Osteoblast (primary cell): Measurements from ENCODE around the gene STRN. TPM values are rescaled to one million over a fixed set of nuclear protein-coding genes. Genes with fewer than 3 reads are reported as not detected.

Experiments
- DNase-seq: peaks from one replicate; pipeline ENCODE4 v3.0.0; 2011; ENCODE audit warnings: low spot score, mixed read lengths; ENCODE audit not compliant: insufficient read length; ENCODE audit errors: missing footprints
- H2AFZ ChIP-seq: 2 replicates; pipeline ENCODE4 v1.6.0; 2011; ENCODE audit warnings: mild to moderate bottlenecking, low read length
- H3K27ac ChIP-seq: 2 replicates; pipeline ENCODE4 v1.5.1; 2011; ENCODE audit warnings: mild to moderate bottlenecking, low read depth, low read length, moderate library complexity
- H3K27me3 ChIP-seq: 2 replicates; pipeline ENCODE4 v1.6.0; 2012; ENCODE audit warnings: mild to moderate bottlenecking, control low read depth, inconsistent platforms, low read length, moderate library complexity; ENCODE audit not compliant: insufficient read depth
- H3K36me3 ChIP-seq: 2 replicates; pipeline ENCODE4 v1.5.1; 2011; ENCODE audit warnings: mild to moderate bottlenecking, low read length, control low read depth, moderate library complexity; ENCODE audit not compliant: insufficient read depth
- H3K4me1 ChIP-seq: 2 replicates; pipeline ENCODE4 v1.5.1; 2011; ENCODE audit warnings: mild to moderate bottlenecking, low read length, control low read depth, moderate library complexity; ENCODE audit not compliant: insufficient read depth
- H3K4me2 ChIP-seq: 2 replicates; pipeline ENCODE4 v1.6.0; 2011; ENCODE audit warnings: mild to moderate bottlenecking, low read length; ENCODE audit not compliant: insufficient read depth
- H3K4me3 ChIP-seq: fragments of 200-600 bp; sonication (generic); 3 replicates; pipeline ENCODE4 v1.5.1; 2012; ENCODE audit warnings: mild to moderate bottlenecking, low read length, inconsistent platforms; ENCODE audit not compliant: insufficient read depth
- H3K79me2 ChIP-seq: 2 replicates; pipeline ENCODE4 v1.6.0; 2012; ENCODE audit warnings: mild to moderate bottlenecking, low read length, control low read depth, inconsistent platforms; ENCODE audit not compliant: insufficient read depth
- H3K9me3 ChIP-seq: 2 replicates; pipeline ENCODE4 v1.5.1; 2011; ENCODE audit warnings: low read depth, low read length, control low read depth
- H4K20me1 ChIP-seq: 2 replicates; pipeline ENCODE4 v1.6.0; 2012; ENCODE audit warnings: mild to moderate bottlenecking, low read length, control low read depth; ENCODE audit not compliant: insufficient read depth
- total RNA-seq: library from RNA; depleted of rRNA; stranded (reverse); fragments of >200 nt; gene quantifications from 2 replicates; pipeline ENCODE4 v1.2.3, GENCODE V29; 2012
- TF ChIP-seq, protein P1 (sequence below): IDR thresholded peaks from 2 replicates; pipeline ENCODE4 v1.5.1; 2011; ENCODE audit warnings: mild to moderate bottlenecking, low read depth, low read length, moderate library complexity; ENCODE audit errors: extremely low read depth

Gene STRN
- total RNA-seq, 1 donor, result 21.4 TPM

GRCh38 chr2:36976065-36976464 lies 9.7 kb upstream of the STRN start:
- H2AFZ ChIP-seq, result no peak overlapping the region
- no peak overlapping the region for H3K4me3 ChIP-seq
- H3K4me1 ChIP-seq, result no peaks in the 10 kb centered on the region
- no peak overlapping the region for H3K27ac ChIP-seq
- H3K4me2 ChIP-seq, result no peak overlapping the region
- H3K27me3 ChIP-seq, result no peaks in the 10 kb centered on the region
- H4K20me1 ChIP-seq, result no peaks in the 10 kb centered on the region
- peaks cover 2% of the 10 kb centered on the region for H3K36me3 ChIP-seq
- no peaks in the 10 kb centered on the region for H3K9me3 ChIP-seq
- no peak for DNase-seq
- TF ChIP-seq, protein P1, sequence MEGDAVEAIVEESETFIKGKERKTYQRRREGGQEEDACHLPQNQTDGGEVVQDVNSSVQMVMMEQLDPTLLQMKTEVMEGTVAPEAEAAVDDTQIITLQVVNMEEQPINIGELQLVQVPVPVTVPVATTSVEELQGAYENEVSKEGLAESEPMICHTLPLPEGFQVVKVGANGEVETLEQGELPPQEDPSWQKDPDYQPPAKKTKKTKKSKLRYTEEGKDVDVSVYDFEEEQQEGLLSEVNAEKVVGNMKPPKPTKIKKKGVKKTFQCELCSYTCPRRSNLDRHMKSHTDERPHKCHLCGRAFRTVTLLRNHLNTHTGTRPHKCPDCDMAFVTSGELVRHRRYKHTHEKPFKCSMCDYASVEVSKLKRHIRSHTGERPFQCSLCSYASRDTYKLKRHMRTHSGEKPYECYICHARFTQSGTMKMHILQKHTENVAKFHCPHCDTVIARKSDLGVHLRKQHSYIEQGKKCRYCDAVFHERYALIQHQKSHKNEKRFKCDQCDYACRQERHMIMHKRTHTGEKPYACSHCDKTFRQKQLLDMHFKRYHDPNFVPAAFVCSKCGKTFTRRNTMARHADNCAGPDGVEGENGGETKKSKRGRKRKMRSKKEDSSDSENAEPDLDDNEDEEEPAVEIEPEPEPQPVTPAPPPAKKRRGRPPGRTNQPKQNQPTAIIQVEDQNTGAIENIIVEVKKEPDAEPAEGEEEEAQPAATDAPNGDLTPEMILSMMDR, result no peak
- H3K79me2 ChIP-seq, result no peaks in the 10 kb centered on the region

- no peaks in the 10 kb centered on the region for H3K4me1 ChIP-seq
- no peak overlapping the region for H3K27ac ChIP-seq
- no peak overlapping the region for H2AFZ ChIP-seq
- H3K4me2 ChIP-seq, result no peak overlapping the region
- H3K79me2 ChIP-seq, result no peaks in the 10 kb centered on the region
- H3K9me3 ChIP-seq, result no peaks in the 10 kb centered on the region
- no peak for DNase-seq
- H3K36me3 ChIP-seq, result no peaks in the 10 kb centered on the region
- TF ChIP-seq, protein P1, result no peak
- H4K20me1 ChIP-seq, result no peaks in the 10 kb centered on the region
- no peak overlapping the region for H3K4me3 ChIP-seq
- no peaks in the 10 kb centered on the region for H3K27me3 ChIP-seq
Observed at GRCh38 chr2:36975306-36975705, 9.0 kb upstream of the STRN start.

DNA sequence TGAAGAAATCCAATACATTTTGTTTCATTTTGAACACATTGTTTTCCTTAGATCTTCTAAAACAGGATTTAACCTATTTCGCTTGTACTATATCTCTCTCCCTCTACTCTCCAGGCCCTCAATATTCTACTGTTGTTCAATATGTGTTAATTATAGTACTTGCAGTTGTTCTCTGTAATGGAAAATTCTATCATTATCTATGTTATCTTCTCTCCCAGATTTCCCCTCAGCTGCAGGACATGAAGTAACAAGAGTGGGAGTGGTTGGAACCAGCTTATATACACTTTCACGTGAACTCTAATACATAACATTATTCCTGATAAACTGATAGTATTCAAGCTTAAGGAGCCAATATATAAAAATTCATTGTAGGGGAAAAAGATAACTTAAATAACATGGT lies 7.0 kb upstream of the STRN start:
- Histone ChIP-seq H4K20me1 (no peaks in the 10 kb centered on the region), H3K4me1 (no peaks in the 10 kb centered on the region), H2AFZ (no peak overlapping the region), H3K79me2 (no peaks in the 10 kb centered on the region), H3K27me3 (no peaks in the 10 kb centered on the region), H3K4me2 (no peak overlapping the region), H3K36me3 (no peaks in the 10 kb centered on the region), H3K9me3 (no peaks in the 10 kb centered on the region), H3K4me3 (no peak overlapping the region), H3K27ac (no peak overlapping the region)
- TF ChIP-seq, protein P1, result no peak
- DNase-seq, result no peak

GRCh38 chr2:36971990-36972389 lies 5.7 kb upstream of the STRN start:
- Histone ChIP-seq H3K36me3 (no peaks in the 10 kb centered on the region), H3K9me3 (no peaks in the 10 kb centered on the region), H3K79me2 (no peaks in the 10 kb centered on the region), H3K4me3 (no peak overlapping the region), H3K27me3 (no peaks in the 10 kb centered on the region), H2AFZ (no peak overlapping the region), H3K27ac (no peak overlapping the region), H4K20me1 (no peaks in the 10 kb centered on the region), H3K4me1 (peaks cover 6% of the 10 kb centered on the region), H3K4me2 (no peak overlapping the region)
- DNase-seq, result no peak
- TF ChIP-seq, protein P1, result no peak
